Upper lobe of left lung (tissue), 4 donors: Measurements from ENCODE around the gene QKI.

Experiments used
- EP300 ChIP-seq, 4 donors: sonication (generic); formaldehyde crosslinking; IDR thresholded peaks; one replicate each; pipeline ENCODE4 v1.5.1; 2017; ENCODE audit warnings: antibody characterized with exemption in 4 of 4, control low read depth in 2 of 4
- POLR2A ChIP-seq, 4 donors: fragments of 450-650 bp; IDR thresholded peaks; one replicate each; pipeline ENCODE4 v1.5.1; 2016 to 2017; ENCODE audit warnings: antibody characterized with exemption in 4 of 4, mild to moderate bottlenecking in 2 of 4
- POLR2AphosphoS5 ChIP-seq, 2 donors: sonication (generic); formaldehyde crosslinking; IDR thresholded peaks; one replicate each; pipeline ENCODE4 v1.5.1; 2017; ENCODE audit warnings: antibody characterized with exemption in 2 of 2
- TF ChIP-seq, protein P1 (sequence below), 6 experiments: fragments of 450-650 bp in 4 of 6; fragments of 200-600 bp in 2 of 6; sonication (generic) in 2 of 6; IDR thresholded peaks; one replicate each; pipeline ENCODE4 v1.5.1; 2016 to 2019; ENCODE audit warnings: antibody characterized with exemption in 6 of 6

DNA sequence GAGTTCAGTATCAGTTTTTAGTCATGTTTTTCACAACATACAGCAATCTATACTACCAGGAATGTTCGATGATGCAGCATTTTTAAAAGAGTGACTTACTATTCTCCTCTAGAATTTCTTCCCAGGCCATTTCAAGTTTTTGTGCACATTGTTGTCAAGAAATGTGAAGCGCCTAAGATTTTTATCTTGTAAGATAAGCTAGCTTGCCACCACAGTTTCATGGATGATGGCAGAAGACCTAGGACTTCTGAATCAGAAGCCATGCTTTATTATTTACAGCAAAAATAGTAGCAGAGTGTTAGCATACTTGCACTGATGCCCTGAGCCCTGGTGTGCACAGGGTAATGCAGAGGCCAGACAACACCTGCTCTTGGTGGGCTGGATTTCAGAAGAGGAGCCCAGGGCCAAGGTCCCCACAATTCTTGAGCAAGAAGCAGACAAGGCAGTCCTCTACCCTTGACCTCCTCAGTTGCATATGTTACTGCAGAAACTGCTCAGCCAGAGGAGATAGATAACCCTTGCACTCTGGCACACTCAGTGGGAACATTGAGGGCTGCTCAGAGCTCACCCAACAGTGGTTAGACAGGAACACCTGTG lies 99.2 kb downstream of the QKI start:
- TF ChIP-seq, protein P1, sequence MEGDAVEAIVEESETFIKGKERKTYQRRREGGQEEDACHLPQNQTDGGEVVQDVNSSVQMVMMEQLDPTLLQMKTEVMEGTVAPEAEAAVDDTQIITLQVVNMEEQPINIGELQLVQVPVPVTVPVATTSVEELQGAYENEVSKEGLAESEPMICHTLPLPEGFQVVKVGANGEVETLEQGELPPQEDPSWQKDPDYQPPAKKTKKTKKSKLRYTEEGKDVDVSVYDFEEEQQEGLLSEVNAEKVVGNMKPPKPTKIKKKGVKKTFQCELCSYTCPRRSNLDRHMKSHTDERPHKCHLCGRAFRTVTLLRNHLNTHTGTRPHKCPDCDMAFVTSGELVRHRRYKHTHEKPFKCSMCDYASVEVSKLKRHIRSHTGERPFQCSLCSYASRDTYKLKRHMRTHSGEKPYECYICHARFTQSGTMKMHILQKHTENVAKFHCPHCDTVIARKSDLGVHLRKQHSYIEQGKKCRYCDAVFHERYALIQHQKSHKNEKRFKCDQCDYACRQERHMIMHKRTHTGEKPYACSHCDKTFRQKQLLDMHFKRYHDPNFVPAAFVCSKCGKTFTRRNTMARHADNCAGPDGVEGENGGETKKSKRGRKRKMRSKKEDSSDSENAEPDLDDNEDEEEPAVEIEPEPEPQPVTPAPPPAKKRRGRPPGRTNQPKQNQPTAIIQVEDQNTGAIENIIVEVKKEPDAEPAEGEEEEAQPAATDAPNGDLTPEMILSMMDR (IDR thresholded peaks at IDR 0.05), result no peak
- TF ChIP-seq POLR2AphosphoS5 (IDR thresholded peaks at IDR 0.05) (no peak), EP300 (IDR thresholded peaks at IDR 0.05) (no peak), POLR2A (IDR thresholded peaks at IDR 0.05) (no peak)
